ENCODE results near the gene SLC38A7.

- TF ChIP-seq CTCF (IDR thresholded peaks at IDR 0.05) (no peak), POLR2AphosphoS5 (IDR thresholded peaks at IDR 0.05; ENCODE audit: insufficient read depth in 1 of 2, low read depth in 1 of 2) (no peak), POLR2A (IDR thresholded peaks at IDR 0.05) (no peak)
These were observed 64.2 kb downstream of the SLC38A7 start for GRCh38 chr16:58620396-58620795.
